ENCODE measurements around the gene MEIOB.
"Not testable (repeated sequence)": the region's sequence is repeated elsewhere in the genome, so short reads cannot be mapped to it uniquely, and the experiment has no call there.

The MEIOB gene

GRCh38 chr16:1907226-1907860 is 35.4 kb upstream of the MEIOB start:
- no peak for DNase-seq (ENCODE audit: low read depth in 2 of 2)

- DNase-seq (ENCODE audit: low read depth in 2 of 2) = no peak
These were observed 34.8 kb upstream of the MEIOB start for GRCh38 chr16:1906846-1907165.

- no peak for DNase-seq (ENCODE audit: low read depth in 2 of 2)
These were observed 34.3 kb upstream of the MEIOB start for GRCh38 chr16:1906055-1906845.

- DNase-seq (ENCODE audit: low read depth in 2 of 2) = no peak
These were observed 32.2 kb upstream of the MEIOB start for GRCh38 chr16:1903845-1904840.

GRCh38 chr16:1903220-1903574 is 31.2 kb upstream of the MEIOB start:
- no peak for DNase-seq (ENCODE audit: low read depth in 2 of 2)

GRCh38 chr16:1902547-1903219 is 30.7 kb upstream of the MEIOB start:
- DNase-seq (ENCODE audit: low read depth in 2 of 2) = no peak

GRCh38 chr16:1900452-1900774 is 28.4 kb upstream of the MEIOB start:
- no peak for DNase-seq (ENCODE audit: low read depth in 2 of 2)

- no peak for DNase-seq (ENCODE audit: low read depth in 2 of 2)
These were observed 27.9 kb upstream of the MEIOB start for GRCh38 chr16:1899641-1900451.

- not testable (repeated sequence) for DNase-seq (ENCODE audit: low read depth in 2 of 2)
These were observed 25.7 kb upstream of the MEIOB start for GRCh38 chr16:1897692-1898091.

- DNase-seq (ENCODE audit: low read depth in 2 of 2) = no peak
These were observed 24.1 kb upstream of the MEIOB start for GRCh38 chr16:1895949-1896675.

- no peak for DNase-seq (ENCODE audit: low read depth in 2 of 2)
These were observed 23.1 kb upstream of the MEIOB start for GRCh38 chr16:1895068-1895467.

GRCh38 chr16:1890708-1891050 is 18.7 kb upstream of the MEIOB start:
- DNase-seq (ENCODE audit: low read depth in 2 of 2) = no peak

GRCh38 chr16:1890024-1890707 is 18.2 kb upstream of the MEIOB start:
- no peak for DNase-seq (ENCODE audit: low read depth in 2 of 2)

GRCh38 chr16:1887711-1888354 is 15.9 kb upstream of the MEIOB start:
- no peak for DNase-seq (ENCODE audit: low read depth in 2 of 2)

- DNase-seq (ENCODE audit: low read depth in 2 of 2) = no peak
These were observed 12.9 kb upstream of the MEIOB start for GRCh38 chr16:1884889-1885288.

- no peak for DNase-seq (ENCODE audit: low read depth in 2 of 2)
These were observed 12.3 kb upstream of the MEIOB start for GRCh38 chr16:1884155-1884760.

GRCh38 chr16:1881172-1881571 is 9.2 kb upstream of the MEIOB start:
- DNase-seq (ENCODE audit: low read depth in 2 of 2) = not testable (repeated sequence)

GRCh38 chr16:1879477-1879876 is 7.5 kb upstream of the MEIOB start:
- DNase-seq (ENCODE audit: low read depth in 2 of 2) = no peak

GRCh38 chr16:1878256-1878655 is 6.3 kb upstream of the MEIOB start:
- DNase-seq (ENCODE audit: low read depth in 2 of 2) = no peak
